CD4-positive, alpha-beta T cell (primary cell): ENCODE data around the gene PRR29. TPM values are rescaled to one million over a fixed set of nuclear protein-coding genes. Genes with fewer than 3 reads are reported as not detected.
A peak's percentile ranks its signal among the peaks of the same experiment; 100 is the strongest.

ENCODE experiments used
- ATAC-seq: fragments of 200-7000 bp; cut with Tn5 transposase; one replicate; pipeline ENCODE4 v1.10.0; 2022; ENCODE audit warnings: mild to moderate bottlenecking; ENCODE audit not compliant: poor library complexity
- CTCF ChIA-PET: fragments of 350-600 bp; sonication (Branson Sonifier 250); formaldehyde crosslinking; loops from one replicate; lab custom pipeline; 2021; ENCODE audit warnings: antibody characterized with exemption, inconsistent platforms; lab: Charles Lee
- POLR2A ChIA-PET: fragments of 350-600 bp; sonication (Branson Sonifier 250); formaldehyde crosslinking; loops from one replicate; lab custom pipeline; 2021; ENCODE audit warnings: antibody characterized with exemption, inconsistent platforms; lab: Charles Lee
- DNase-seq, 14 experiments: peaks; one replicate each; pipeline ENCODE4 v3.0.0-alpha.2; 2013 to 2020; ENCODE audit warnings: mixed read lengths in 2 of 14
- H3K27ac ChIP-seq, 2 donors: one replicate each; pipeline versions ENCODE4 v1.5.1 to v1.7.0; 2013; ENCODE audit warnings: low read length in 2 of 2, low read depth in 1 of 2, mild to moderate bottlenecking in 1 of 2
- H3K27me3 ChIP-seq, 2 experiments: 1 replicate in 1 of 2; 2 replicates in 1 of 2; pipeline versions ENCODE4 v1.6.1 to v1.7.0; 2013; ENCODE audit warnings: low read length in 2 of 2, control low read depth in 1 of 2, mild to moderate bottlenecking in 1 of 2, moderate library complexity in 1 of 2; ENCODE audit not compliant: insufficient read depth in 2 of 2, control insufficient read depth in 1 of 2
- H3K36me3 ChIP-seq: one replicate; pipeline ENCODE4 v1.6.1; 2013; ENCODE audit warnings: low read length, control low read depth; ENCODE audit not compliant: insufficient read depth
- H3K4me1 ChIP-seq: one replicate; pipeline ENCODE4 v1.6.1; 2013; ENCODE audit warnings: low read length, control low read depth; ENCODE audit not compliant: insufficient read depth
- H3K4me3 ChIP-seq: one replicate; pipeline ENCODE4 v1.5.1; 2013; ENCODE audit warnings: mild to moderate bottlenecking, low read length, moderate library complexity
- H3K9me3 ChIP-seq, 2 experiments: 1 replicate in 1 of 2; 2 replicates in 1 of 2; pipeline versions ENCODE4 v1.6.1 to v1.7.0; 2013; ENCODE audit warnings: low read length in 2 of 2, mild to moderate bottlenecking in 2 of 2, control low read depth in 1 of 2, moderate library complexity in 1 of 2; ENCODE audit not compliant: control insufficient read depth in 1 of 2, insufficient read depth in 1 of 2
- H3K27ac Mint-ChIP-seq: one replicate; pipeline ENCODE4 v1.8.0; 2020; ENCODE audit warnings: mixed read lengths
- H3K27me3 Mint-ChIP-seq: one replicate; pipeline ENCODE4 v1.8.0; 2021; ENCODE audit warnings: mixed read lengths
- H3K36me3 Mint-ChIP-seq: one replicate; pipeline ENCODE4 v1.8.0; 2021; ENCODE audit warnings: low read depth, mixed read lengths
- H3K4me1 Mint-ChIP-seq: one replicate; pipeline ENCODE4 v1.8.0; 2021; ENCODE audit warnings: low read depth, mixed read lengths
- H3K4me3 Mint-ChIP-seq: one replicate; pipeline ENCODE4 v1.8.0; 2020; ENCODE audit warnings: mild to moderate bottlenecking, mixed read lengths
- H3K9me3 Mint-ChIP-seq: one replicate; pipeline ENCODE4 v1.8.0; 2020; ENCODE audit warnings: mixed read lengths
- CTCF ChIP-seq: fragments of 200-600 bp; IDR thresholded peaks from one replicate; pipeline ENCODE4 v1.8.0; 2022; ENCODE audit warnings: antibody characterized with exemption, mild to moderate bottlenecking
- intact Hi-C, 2 experiments: fragments of 100-400 bp; cut with DNase I in 1 of 2; cut with micrococcal nuclease in 1 of 2; formaldehyde crosslinking; loops; one replicate each; pipeline versions ENCODE4 v1.15.1 to v1.9.0; 2023 to 2025; cut with DNase I, micrococcal nuclease
- total RNA-seq, 174 experiments: library from RNA in 2 of 174; stranded (reverse) in 2 of 174; gene quantifications; one replicate each; pipeline ENCODE4 v1.2.3 and lab custom pipeline; 2021 to 2026

PRR29 gene
- total RNA-seq, 2 experiments from 2014 or later: 0.56 to 0.71 TPM

GRCh38 chr17:64001091-64001579 lies 3.0 kb downstream of the PRR29 start:
- ATAC-seq (no peak), DNase-seq (peak in 1 of 14 experiments; percentile 18)
- Mint-ChIP-seq H3K4me3 (peak overlapping the region; percentile 91), H3K9me3 (no peaks in the 10 kb centered on the region), H3K36me3 (peaks cover 48% of the 10 kb centered on the region), H3K27ac (peak overlapping the region; percentile 61), H3K27me3 (no peaks in the 10 kb centered on the region), H3K4me1 (peaks cover 44% of the 10 kb centered on the region)
- H3K36me3 ChIP-seq: peaks cover 46% of the 10 kb centered on the region
- peaks cover 44% of the 10 kb centered on the region for H3K4me1 ChIP-seq
- TF ChIP-seq CTCF: no peak
- ChIA-PET CTCF (interaction anchor here (1.6 to 11.2 kb wide), 2 partner anchors 11 to 26 kb away, joined by 7 to 111 read pairs; no protein-coding TSS in a partner anchor), POLR2A (interaction anchor here (1.6 to 10.0 kb wide), 2 partner anchors 18 to 25 kb away, joined by 9 to 156 read pairs; partner anchors contain the start of gene ICAM2)
- H3K9me3 ChIP-seq: no peaks in the 10 kb centered on the region
- peak overlapping the region in 1 of 2 donors; percentile 10 for H3K27ac ChIP-seq
- H3K4me3 ChIP-seq: no peak overlapping the region
- no peaks in the 10 kb centered on the region for H3K27me3 ChIP-seq
- intact Hi-C loops: no loop called here

GRCh38 chr17:64001763-64002529 lies 3.8 kb downstream of the PRR29 start:
- no peak for TF ChIP-seq CTCF
- Histone ChIP-seq H3K4me1 (peaks cover 52% of the 10 kb centered on the region), H3K4me3 (no peak overlapping the region), H3K27me3 (no peaks in the 10 kb centered on the region), H3K27ac (peak overlapping the region in 1 of 2 donors; percentile 27), H3K36me3 (peaks cover 54% of the 10 kb centered on the region), H3K9me3 (no peaks in the 10 kb centered on the region)
- Mint-ChIP-seq H3K27me3 (no peaks in the 10 kb centered on the region), H3K4me3 (no peak overlapping the region), H3K9me3 (no peaks in the 10 kb centered on the region), H3K4me1 (peaks cover 41% of the 10 kb centered on the region), H3K36me3 (peaks cover 54% of the 10 kb centered on the region), H3K27ac (peak overlapping the region; percentile 12)
- DNase-seq (peak in 1 of 14 experiments; percentile 20), ATAC-seq (no peak)
- intact Hi-C loops: no loop called here
- CTCF ChIA-PET: interaction anchor here (0.8 to 11.2 kb wide), 2 partner anchors 21 to 25 kb away, joined by 3 to 111 read pairs; no protein-coding TSS in a partner anchor
- POLR2A ChIA-PET: interaction anchor here (1.6 to 10.0 kb wide), 2 partner anchors 18 to 24 kb away, joined by 9 to 156 read pairs; partner anchors contain the start of gene ICAM2

- H3K4me1 ChIP-seq: peaks cover 52% of the 10 kb centered on the region
- H3K27me3 Mint-ChIP-seq: no peaks in the 10 kb centered on the region
- H3K4me1 Mint-ChIP-seq: peaks cover 41% of the 10 kb centered on the region
- H3K27ac ChIP-seq: peak overlapping the region in 1 of 2 donors; percentile 27
- no peaks in the 10 kb centered on the region for H3K27me3 ChIP-seq
- TF ChIP-seq CTCF: no peak
- H3K9me3 ChIP-seq: no peaks in the 10 kb centered on the region
- H3K27ac Mint-ChIP-seq: no peak overlapping the region
- ChIA-PET CTCF (interaction anchor here (11.2 kb wide), 1 partner anchor 24 kb away, joined by 111 read pairs; no protein-coding TSS in a partner anchor), POLR2A (interaction anchor here (1.6 to 10.0 kb wide), 2 partner anchors 17 to 23 kb away, joined by 9 to 156 read pairs; partner anchors contain the start of gene ICAM2)
- ATAC-seq (no peak), DNase-seq (peak in 1 of 14 experiments; percentile 11)
- H3K9me3 Mint-ChIP-seq: no peaks in the 10 kb centered on the region
- no peak overlapping the region for H3K4me3 ChIP-seq
- intact Hi-C loops: no loop called here
- H3K36me3 ChIP-seq: peaks cover 63% of the 10 kb centered on the region
- H3K4me3 Mint-ChIP-seq: no peak overlapping the region
- peaks cover 62% of the 10 kb centered on the region for H3K36me3 Mint-ChIP-seq
Observed at GRCh38 chr17:64002658-64003525, 4.7 kb downstream of the PRR29 start.
